ENCODE results near the gene TNRC6B.
"Not testable (repeated sequence)": the region's sequence is repeated elsewhere in the genome, so short reads cannot be mapped to it uniquely, and the experiment has no call there.

The TNRC6B gene

GRCh38 chr22:40182231-40182835 is 4.6 kb downstream of the TNRC6B start:
- DNase-seq: no peak

- no peak for DNase-seq
These were observed 5.4 kb downstream of the TNRC6B start for GRCh38 chr22:40183029-40183581.

- DNase-seq: not testable (repeated sequence)
These were observed 5.9 kb downstream of the TNRC6B start for GRCh38 chr22:40183603-40184002.

- DNase-seq: no peak
These were observed 9.7 kb downstream of the TNRC6B start for GRCh38 chr22:40187389-40187788.

- no peak for DNase-seq
These were observed 12.3 kb downstream of the TNRC6B start for GRCh38 chr22:40189997-40190396.

GRCh38 chr22:40190501-40190900 is 12.8 kb downstream of the TNRC6B start:
- no peak for DNase-seq

GRCh38 chr22:40193429-40194421 is 16.0 kb downstream of the TNRC6B start:
- no peak for DNase-seq

GRCh38 chr22:40194656-40195055 is 16.9 kb downstream of the TNRC6B start:
- DNase-seq: no peak

- peak; percentile 41 to 63 for DNase-seq
These were observed 19.1 kb downstream of the TNRC6B start for GRCh38 chr22:40196628-40197360.

GRCh38 chr22:40197421-40197820 is 19.7 kb downstream of the TNRC6B start:
- not testable (repeated sequence) for DNase-seq

- no peak for DNase-seq
These were observed 21.0 kb downstream of the TNRC6B start for GRCh38 chr22:40198733-40199132.

GRCh38 chr22:40199223-40199622 is 21.5 kb downstream of the TNRC6B start:
- DNase-seq: no peak

- DNase-seq: no peak
These were observed 22.1 kb downstream of the TNRC6B start for GRCh38 chr22:40199852-40200251.

GRCh38 chr22:40200795-40201530 is 23.2 kb downstream of the TNRC6B start:
- no peak for DNase-seq

GRCh38 chr22:40202225-40202944 is 24.7 kb downstream of the TNRC6B start:
- DNase-seq: no peak

GRCh38 chr22:40203572-40203971 is 25.8 kb downstream of the TNRC6B start:
- no peak for DNase-seq

GRCh38 chr22:40204321-40205116 is 26.8 kb downstream of the TNRC6B start:
- no peak for DNase-seq

- DNase-seq: no peak
These were observed 28.8 kb downstream of the TNRC6B start for GRCh38 chr22:40206561-40206960.

GRCh38 chr22:40210818-40211217 is 33.1 kb downstream of the TNRC6B start:
- DNase-seq: no peak

GRCh38 chr22:40211476-40212054 is 33.8 kb downstream of the TNRC6B start:
- DNase-seq: no peak

Data from activated CD4-positive, alpha-beta T cell treated with anti-CD3 and anti-CD28 coated beads, Interleukin-2, amount 50 U/mL, for 48 hours (primary cell).